Activated T-helper 1 cell treated with anti-CD3 and anti-CD28 coated beads, Interleukin-2, amount 50 U/mL, for 16 hours (primary cell): ENCODE data around the gene VWA2.

Experiments used
- DNase-seq, 2 donors: peaks; one replicate each; pipeline ENCODE4 v3.0.0-alpha.2; 2020; ENCODE audit warnings: low read depth in 1 of 2, low spot score in 1 of 2

The VWA2 gene, protein sequence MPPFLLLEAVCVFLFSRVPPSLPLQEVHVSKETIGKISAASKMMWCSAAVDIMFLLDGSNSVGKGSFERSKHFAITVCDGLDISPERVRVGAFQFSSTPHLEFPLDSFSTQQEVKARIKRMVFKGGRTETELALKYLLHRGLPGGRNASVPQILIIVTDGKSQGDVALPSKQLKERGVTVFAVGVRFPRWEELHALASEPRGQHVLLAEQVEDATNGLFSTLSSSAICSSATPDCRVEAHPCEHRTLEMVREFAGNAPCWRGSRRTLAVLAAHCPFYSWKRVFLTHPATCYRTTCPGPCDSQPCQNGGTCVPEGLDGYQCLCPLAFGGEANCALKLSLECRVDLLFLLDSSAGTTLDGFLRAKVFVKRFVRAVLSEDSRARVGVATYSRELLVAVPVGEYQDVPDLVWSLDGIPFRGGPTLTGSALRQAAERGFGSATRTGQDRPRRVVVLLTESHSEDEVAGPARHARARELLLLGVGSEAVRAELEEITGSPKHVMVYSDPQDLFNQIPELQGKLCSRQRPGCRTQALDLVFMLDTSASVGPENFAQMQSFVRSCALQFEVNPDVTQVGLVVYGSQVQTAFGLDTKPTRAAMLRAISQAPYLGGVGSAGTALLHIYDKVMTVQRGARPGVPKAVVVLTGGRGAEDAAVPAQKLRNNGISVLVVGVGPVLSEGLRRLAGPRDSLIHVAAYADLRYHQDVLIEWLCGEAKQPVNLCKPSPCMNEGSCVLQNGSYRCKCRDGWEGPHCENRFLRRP

DNA sequence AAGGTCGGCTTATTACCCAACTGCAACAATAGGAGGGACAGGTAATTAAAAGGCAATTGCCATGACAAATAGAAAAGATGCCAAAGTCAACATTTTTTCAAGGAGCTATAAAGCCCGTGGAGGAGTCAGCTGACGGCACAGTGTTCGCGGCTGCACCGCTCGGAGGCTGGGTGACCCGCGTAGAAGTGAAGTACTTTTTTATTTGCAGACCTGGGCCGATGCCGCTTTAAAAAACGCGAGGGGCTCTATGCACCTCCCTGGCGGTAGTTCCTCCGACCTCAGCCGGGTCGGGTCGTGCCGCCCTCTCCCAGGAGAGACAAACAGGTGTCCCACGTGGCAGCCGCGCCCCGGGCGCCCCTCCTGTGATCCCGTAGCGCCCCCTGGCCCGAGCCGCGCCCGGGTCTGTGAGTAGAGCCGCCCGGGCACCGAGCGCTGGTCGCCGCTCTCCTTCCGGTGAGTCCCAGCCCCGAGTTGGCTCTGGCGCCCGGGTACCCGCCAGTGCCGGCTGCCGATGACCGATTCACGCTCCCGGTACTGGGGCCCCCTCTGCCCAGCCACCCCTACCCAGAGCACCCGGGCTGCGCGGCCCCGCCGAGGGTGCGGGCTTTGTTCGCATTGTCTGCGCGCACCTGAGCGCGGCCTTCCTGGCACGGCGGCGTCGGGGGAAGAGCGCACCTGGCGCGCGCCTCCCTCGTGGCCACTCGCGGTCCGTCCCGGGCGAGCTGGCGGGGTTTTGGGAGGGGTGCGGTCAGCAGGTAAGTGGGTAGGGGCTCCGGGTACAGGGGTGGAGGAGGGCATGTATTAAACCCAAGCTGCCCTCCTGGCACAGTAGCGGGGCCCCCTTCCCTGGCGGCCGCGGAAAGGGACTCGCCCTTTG, at the start of gene VWA2:
Gene VWA2, plus strand, starts transcription at position 138 of the 877 bp plus-strand sequence. CDS start 9,460 bp downstream, outside the sequence.
- DNase-seq, result no peak

DNA sequence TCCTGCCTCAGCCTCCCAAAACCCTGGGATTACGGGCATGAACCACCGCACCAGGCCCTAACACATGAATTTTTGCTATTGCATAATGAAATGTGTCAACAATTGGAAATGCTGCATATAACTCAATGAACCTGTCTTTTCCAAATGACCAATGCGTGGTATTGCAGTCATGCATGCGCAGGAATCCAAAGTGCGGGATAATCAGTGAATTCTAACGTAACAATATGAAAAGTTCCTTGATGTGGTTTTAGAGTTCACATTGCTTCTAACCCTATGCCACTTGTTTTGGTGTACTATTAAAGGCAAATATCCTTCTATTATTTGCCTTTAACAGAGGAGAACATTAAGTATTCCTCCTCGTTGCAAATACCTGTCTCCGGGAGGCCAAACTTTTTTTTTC, 49.4 kb upstream of the VWA2 start:
- DNase-seq, result no peak

DNA sequence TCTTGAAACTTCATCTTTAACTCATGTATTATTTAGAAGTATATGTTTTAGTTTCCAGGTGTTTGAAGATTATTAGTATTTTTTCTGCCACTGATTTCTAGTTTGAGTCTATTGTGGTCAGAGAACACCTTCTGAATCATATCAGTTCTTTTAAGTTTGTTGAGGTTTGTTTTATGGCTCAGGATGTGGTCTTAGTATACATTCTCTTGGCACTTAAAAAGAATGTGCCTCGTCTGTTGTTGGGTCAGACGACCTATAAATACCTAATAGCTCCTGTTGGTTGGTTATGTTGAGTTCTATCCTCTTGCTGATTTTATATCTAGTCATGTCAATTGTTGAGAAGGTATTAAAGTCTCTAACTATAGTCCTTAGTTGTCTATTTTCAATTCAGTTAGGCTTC, 44.0 kb upstream of the VWA2 start:
- no peak for DNase-seq

DNA sequence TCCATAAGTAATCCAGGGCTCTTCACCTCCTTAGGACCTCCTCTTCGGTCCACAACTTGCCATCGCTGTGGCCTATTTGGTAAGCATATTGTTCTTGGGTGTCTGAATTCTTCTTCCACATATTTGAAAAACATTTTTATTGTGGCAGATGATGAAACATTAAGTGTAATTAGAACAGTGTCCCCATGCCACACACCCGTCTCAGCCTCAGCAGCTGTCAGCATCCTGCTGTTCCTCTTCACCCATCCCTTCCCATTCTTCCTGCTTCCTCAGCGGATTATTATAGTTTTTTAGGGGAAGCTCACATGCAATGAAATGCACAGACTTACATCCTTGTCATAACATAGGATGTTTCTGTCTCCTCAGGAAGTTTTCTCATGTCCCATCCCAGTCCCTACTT, 39.8 kb upstream of the VWA2 start:
- DNase-seq, result no peak

DNA sequence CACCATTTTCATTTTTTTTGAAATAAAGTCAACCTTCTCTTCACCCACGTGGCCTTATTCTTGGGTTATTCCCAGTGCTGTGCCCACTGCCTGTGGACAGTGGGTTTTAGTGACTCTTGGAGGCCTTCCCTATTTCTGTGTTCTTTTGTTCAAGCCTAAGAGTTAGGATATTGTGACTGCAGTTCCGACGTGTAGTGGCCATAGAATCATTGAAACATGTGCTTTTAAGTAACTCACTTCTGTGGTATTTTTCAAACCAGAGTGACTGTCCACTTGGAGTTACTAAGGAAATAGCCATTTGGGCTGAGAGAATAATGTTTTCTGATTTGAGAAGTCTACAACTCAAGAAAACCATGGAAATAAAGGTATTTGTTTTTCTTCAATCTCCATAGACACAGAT, 36.2 kb upstream of the VWA2 start:
- no peak for DNase-seq

DNA sequence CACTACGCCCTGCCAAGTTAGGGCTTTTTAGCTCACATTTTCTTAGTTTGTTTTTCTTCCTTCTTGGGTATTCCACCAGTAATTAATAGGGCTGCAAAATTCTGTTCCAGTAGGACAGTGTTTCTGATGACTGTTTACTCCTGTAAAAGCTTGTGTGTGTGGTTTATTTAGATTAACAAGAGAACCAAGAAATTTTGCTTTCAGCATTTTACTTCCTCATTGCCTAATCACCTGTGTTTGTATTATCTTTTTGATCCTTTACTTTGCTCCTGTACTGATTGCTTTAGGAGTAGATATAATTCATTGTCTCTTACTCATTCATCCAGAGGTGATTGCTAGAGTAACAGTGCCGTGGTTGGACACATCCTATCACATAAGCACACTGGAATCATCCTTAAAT, 32.2 kb upstream of the VWA2 start:
- DNase-seq, result no peak

DNA sequence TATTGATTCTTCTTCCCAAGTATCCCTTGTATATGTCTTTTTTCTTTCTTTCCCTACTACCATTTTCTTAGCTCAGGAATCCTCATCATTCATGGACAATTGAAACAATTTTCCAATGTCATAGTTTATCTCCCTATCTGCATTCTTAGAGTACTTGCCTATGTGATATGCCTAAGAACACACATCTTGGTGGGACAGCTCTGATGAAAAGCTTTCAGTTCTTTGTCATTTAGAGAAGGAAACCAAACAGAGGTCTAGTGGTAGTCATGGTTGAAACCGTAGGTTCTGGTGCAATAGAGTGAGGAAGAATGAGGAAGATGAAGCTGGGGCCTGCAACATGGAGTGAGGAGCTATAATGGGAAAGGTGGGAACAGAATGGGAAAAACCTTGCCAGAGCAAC, 31.7 kb upstream of the VWA2 start:
- DNase-seq, result no peak

DNA sequence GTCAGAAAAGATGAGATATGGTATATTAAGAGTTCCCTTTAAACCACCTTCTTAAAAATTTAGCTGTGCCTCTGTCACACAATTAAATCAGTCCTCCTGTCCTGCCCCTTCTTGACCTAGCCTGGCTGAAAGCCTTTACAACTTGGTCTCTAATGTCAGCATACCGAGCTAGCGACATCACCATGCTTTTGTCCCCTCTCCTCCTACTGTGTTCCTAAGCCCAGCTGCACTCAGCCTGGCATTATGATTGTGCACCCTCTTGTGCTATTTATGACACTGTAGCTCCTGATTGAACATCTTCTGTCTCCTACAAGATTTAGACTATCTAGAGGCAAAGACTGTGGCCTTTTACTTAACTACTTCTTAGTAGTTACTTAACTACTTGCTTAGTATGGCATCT, 30.7 kb upstream of the VWA2 start:
- DNase-seq, result no peak

DNA sequence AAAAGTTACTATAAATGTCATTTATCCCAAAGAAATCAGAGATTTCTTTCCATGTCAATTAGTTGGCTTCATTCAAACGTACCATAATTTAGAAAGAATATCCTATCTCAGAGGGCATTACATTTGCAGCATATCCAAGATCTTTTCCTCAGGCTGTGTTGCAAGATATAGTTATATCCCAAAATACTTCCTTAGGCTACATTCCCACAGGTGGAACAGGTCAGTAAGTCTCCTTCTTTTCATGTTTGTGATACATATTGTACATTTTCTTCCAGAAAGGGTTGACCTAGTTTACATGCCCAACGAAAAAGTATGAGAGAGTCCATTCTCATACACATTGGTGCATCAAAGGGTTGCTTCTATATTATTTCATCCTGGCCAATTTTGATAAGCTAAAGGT, 26.9 kb upstream of the VWA2 start:
- DNase-seq, result no peak

DNA sequence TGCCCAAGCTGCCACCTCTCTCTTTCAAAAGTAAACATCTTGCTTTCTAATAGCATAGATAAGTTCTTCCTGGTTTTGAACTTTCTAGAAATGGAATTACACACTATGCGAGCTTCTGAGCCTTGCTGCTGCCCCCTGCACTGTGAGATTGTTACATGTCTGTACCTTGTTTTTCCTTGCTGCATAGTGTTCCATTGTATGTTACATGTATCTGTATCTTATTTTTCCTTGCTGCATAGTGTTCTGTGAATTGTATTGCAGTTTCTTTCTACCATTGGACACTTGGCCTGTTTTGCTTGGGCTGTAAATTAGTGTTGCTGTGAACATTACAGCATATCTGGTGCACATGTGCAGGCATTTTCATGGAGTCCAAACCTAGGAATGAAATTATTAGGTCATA, 24.0 kb upstream of the VWA2 start:
- DNase-seq, result no peak

DNA sequence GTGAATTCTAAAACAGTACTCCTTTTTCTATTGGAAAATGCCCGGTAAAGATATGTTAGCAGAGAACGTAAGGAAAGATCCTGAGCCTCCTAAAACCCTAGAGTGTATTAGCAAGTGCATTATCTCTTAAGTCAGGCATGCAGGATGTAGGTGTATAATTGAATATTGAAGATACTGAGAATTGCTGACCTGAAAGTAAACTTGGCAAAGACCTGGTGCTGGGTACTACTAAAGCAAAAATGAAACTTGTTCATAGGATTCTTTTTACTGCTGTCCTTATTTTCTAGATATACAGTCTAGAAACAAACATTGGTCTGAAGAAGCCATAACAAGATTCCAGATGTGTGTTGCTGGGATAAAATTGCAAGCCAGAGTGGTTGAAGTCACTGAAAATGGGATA, 18.8 kb upstream of the VWA2 start:
- no peak for DNase-seq

DNA sequence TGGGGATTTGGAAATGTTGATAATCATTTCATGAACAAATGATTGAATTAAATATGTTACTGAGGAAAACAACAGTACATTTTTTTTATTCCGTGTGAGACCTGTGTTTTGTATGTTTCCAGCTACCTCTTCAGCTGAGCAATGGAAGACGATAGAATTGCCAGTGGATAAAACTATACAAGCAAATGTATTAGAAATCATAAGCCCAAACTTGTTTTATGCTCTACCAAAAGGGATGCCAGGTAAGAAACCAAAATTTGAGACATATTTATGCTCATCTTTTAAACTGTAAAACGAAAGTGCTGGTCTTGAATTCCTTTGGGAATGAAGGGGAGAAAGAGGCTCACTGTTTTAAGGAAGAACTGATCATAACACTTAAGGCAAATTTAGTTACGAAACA, 17.8 kb upstream of the VWA2 start:
- DNase-seq, result no peak

DNA sequence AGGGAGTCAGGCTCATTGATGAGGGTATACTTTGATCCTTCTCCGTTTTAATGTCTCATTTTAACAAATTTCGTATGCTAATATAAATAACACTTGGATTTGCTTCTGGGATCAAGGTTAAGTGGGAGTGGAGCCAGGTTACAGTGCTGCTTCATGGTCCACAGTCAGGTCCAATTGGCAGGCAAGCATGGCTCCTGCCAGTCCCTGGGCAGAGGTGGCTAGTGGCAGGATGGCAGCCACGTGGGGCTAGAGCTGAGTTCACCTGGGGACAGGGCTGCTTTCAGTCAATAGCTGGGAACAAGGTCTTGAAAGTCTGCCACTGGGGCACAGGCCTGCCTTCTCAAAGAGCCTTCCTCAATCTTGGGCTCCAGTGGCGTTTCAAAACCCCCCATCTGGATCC, 16.0 kb upstream of the VWA2 start:
- DNase-seq, result no peak

DNA sequence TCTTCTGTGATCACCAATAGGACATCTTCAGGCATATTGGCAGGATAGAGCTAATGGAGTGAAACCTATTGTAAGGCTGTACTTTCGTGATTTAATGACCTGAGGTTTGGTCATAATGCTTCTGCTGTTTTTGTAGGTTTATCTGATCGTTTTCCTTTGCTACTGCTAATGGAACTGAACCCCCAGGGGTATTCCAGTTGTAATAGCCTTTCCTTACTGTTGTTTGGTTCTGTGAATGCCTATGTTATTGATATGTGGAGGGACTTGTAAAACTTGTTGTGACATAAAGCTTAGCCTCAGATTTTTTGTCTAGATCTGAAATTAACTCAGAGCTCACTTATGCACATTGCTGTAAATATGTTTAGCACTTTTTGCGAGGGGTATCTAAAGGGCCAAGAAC, 10.9 kb upstream of the VWA2 start:
- no peak for DNase-seq

DNA sequence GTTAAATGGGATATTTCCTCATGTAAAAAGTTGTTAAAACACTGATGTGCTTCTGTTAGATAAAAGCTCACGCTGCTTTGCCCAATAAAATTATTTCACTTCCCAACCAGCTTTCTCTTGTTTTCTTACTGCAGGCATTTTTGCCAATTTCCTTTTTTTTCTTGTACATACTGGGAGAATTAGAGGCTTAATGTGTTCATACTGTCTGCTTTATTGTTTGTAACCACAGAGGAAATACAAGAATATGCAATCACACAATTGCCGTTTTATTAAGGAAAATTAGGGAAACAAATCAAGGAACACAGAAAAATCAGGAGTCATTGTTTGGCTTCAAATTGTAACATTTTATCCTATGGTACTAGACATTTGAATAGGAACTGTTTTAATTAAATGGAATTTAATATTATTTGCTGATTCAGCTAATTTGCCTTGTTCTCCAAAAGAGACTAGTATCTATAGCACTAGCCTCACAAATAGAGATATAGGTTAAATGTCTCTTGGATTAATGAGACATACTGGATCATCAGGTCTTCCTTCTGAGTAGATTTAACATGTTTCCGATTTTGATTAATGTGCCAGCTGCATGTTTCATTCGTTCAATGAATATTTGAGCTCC, 6.4 kb upstream of the VWA2 start:
- no peak for DNase-seq

DNA sequence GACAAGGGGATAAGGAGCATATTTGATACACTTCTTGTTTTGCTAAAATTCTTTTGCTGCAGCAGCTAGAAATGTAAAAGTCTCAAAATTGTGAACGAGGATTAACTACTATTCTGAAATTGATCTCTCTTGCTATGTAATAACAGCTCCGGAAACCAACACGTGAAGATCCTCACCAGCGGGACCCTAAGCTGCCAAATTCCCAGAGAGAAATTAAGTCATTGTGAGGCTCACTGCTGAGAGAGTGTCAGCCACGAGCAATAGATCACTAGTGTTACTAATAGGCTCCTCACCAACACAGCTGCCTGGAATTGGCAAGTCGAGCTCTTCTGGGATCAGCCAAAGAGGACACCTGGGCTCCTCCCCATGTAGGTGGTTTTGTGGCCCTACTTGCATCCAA, 5.6 kb upstream of the VWA2 start:
- no peak for DNase-seq

DNA sequence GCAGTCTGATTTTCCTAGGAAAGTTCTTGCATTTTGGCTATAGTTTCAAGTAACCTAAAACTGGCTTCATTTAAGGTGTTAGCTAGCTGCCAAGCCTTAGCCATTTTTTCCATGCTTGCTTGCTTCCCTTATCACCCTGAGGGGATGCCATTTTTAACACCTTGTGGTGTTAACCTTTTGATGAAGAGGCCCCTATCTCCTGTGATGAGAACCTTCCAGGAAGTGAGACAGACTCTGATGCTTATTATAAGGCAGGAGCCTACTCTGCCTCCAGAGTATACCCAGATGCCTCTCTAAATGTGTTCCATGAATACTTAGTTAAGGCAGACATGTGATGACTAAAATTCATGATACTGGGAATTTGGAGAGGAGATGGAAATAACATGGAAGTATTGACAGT, 4.9 kb upstream of the VWA2 start:
- no peak for DNase-seq

DNA sequence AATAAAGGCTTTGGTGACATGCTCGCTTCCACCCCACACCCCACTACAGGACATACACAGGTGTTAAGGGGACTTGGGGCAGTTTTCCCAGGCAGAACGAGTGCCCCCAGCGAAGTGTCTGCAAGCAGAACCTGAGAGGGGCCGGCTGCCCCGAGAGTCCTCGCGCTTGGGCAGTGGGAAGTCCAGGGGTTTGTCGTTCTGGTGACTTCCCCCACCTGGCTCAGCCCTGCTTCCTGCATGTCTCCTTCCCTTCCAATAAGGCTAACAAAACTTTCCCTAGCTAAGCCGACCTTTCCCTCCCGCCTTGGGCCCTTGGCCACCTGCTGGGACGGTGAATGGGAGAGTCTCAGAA, 916 bp downstream of the VWA2 start:
- no peak for DNase-seq

DNA sequence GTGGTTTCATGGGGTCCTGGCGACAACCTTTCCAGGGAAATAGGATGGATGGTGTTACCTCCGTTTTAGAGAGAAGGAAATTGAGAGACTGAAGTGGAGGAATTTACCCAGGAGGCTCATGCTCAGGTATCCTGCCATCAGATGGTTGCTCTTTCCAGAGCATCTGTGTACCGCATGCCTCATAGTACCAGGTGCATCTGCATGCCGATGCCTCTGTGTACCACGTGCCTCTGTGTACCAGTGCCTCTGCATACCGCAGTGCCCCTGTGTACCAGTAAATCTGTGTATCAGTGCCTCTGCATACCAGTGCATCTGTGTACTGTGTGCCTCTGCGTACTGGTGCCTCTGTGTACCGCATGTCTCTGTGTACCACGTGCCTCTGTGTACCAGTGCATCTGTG, 3.2 kb downstream of the VWA2 start:
- no peak for DNase-seq

DNA sequence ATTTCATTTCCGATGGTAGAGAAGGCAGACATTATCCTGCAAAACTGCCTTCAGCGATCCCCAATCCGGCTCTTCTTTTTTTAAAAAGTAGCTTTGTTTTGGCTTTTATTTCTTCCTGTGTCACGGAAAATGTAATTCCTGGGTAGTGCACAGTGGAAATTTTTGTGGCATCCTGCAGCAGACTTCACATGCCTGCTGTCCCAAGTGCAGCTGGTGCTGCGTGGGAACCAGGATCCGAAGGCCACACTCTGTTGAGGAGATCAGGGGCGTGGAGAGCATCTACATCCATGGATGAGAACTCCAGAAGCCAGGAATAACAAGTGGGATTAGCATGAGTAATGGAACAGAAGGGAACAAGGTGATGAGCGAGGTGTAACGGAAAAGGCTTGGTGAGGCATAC, 4.6 kb downstream of the VWA2 start:
- DNase-seq, result no peak

DNA sequence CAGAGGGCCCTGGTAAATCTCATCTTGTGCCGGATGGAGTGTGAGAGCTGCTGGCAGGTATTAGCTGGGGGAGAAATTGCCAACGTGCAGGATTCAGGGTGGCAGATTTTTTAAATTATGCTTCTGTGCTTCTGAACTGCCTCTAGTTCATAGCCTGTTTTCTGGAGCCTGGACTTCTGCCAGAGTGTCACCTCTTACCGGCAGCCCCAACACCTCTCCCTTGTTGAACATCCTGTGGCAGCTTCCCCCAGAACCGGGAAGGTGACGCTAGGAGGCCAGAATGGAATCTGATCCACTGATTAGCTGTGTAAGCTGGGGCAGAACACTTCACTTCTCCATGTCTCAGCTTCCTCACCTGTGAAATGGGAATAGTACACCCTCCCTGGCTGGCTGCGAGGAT, 5.1 kb downstream of the VWA2 start:
- no peak for DNase-seq
